K562 (cell line): ENCODE results near the gene CHD3. TPM values are rescaled to one million over a fixed set of nuclear protein-coding genes. Genes with fewer than 3 reads are reported as not detected.

Experiments used
- EZH2 ChIP-seq: IDR thresholded peaks from 2 replicates; pipeline ENCODE4 v1.6.1; 2012; ENCODE audit warnings: low read depth, mild to moderate bottlenecking, inconsistent platforms, low read length, borderline replicate concordance
- HDGF ChIP-seq: fragments of 450-650 bp; IDR thresholded peaks from 2 replicates; pipeline ENCODE4 v1.6.1; 2016
- HNRNPLL ChIP-seq: fragments of 200-400 bp; formaldehyde crosslinking; IDR thresholded peaks from 2 replicates; pipeline ENCODE4 v1.6.1; 2017; ENCODE audit warnings: low read length, low read depth, mild to moderate bottlenecking; ENCODE audit not compliant: poor library complexity, severe bottlenecking
- HNRNPUL1 ChIP-seq: fragments of 200-400 bp; formaldehyde crosslinking; IDR thresholded peaks from 2 replicates; pipeline ENCODE4 v1.6.1; 2017; ENCODE audit warnings: low read length
- MCM2 ChIP-seq: fragments of 450-650 bp; IDR thresholded peaks from 2 replicates; pipeline ENCODE4 v1.6.1; 2017; ENCODE audit warnings: low read depth, mild to moderate bottlenecking
- NCOA4 ChIP-seq: fragments of 450-650 bp; IDR thresholded peaks from 2 replicates; pipeline ENCODE4 v1.6.1; 2018; ENCODE audit warnings: mild to moderate bottlenecking; ENCODE audit not compliant: partially characterized antibody
- NR2C2 ChIP-seq, 2 experiments: fragments of 200-800 bp in 1 of 2; sonication (Bioruptor generic) in 1 of 2; sonication (generic) in 1 of 2; formaldehyde crosslinking in 1 of 2; IDR thresholded peaks; 2 replicates each; pipeline versions ENCODE4 v1.6.1 to v1.8.0; 2016 to 2022; ENCODE audit warnings: mild to moderate bottlenecking in 1 of 2, missing compliant biosample characterization in 1 of 2, missing genetic modification characterization in 1 of 2, missing genetic modification reagents in 1 of 2
- PHB ChIP-seq: fragments of 250-450 bp; sonication (Bioruptor Pico); IDR thresholded peaks from 2 replicates; pipeline ENCODE4 v1.5.0; 2021
- RBM14 ChIP-seq: fragments of 200-400 bp; formaldehyde crosslinking; IDR thresholded peaks from 2 replicates; pipeline ENCODE4 v1.6.1; 2018; ENCODE audit warnings: low read depth, mild to moderate bottlenecking, low read length, moderate library complexity, borderline replicate concordance; ENCODE audit not compliant: insufficient read depth
- RBM25 ChIP-seq: fragments of 200-400 bp; formaldehyde crosslinking; IDR thresholded peaks from 2 replicates; pipeline ENCODE4 v1.6.1; 2018; ENCODE audit warnings: low read length, low read depth, moderate library complexity; ENCODE audit not compliant: severe bottlenecking
- RFX5 ChIP-seq: IDR thresholded peaks from 2 replicates; pipeline ENCODE4 v1.6.1; 2011; ENCODE audit warnings: low read depth, mild to moderate bottlenecking, improper control_type of control experiment, low read length
- RHOXF2B ChIP-seq: fragments of 250-450 bp; sonication (Bioruptor Pico); conservative IDR thresholded peaks from 2 replicates; pipeline ENCODE4 v1.5.1; 2021
- SIRT6 ChIP-seq: IDR thresholded peaks from one replicate; pipeline ENCODE4 v1.6.1; 2012; ENCODE audit warnings: low read depth, mild to moderate bottlenecking, control low read depth, inconsistent platforms, low read length, moderate library complexity
- U2AF2 ChIP-seq: fragments of 200-400 bp; formaldehyde crosslinking; optimal IDR thresholded peaks from 2 replicates; pipeline ENCODE3; 2017; ENCODE audit warnings: low read depth, mild to moderate bottlenecking, low read length
- ZBTB2 ChIP-seq: fragments of 450-650 bp; IDR thresholded peaks from 2 replicates; pipeline ENCODE4 v1.6.1; 2016; ENCODE audit warnings: antibody characterized with exemption
- ZC3H11A ChIP-seq: IDR thresholded peaks from 2 replicates; pipeline ENCODE4 v1.6.1; 2012; ENCODE audit warnings: low read depth, low read length, improper control_type of control experiment
- ZNF347 ChIP-seq: fragments of 450-650 bp; formaldehyde crosslinking; IDR thresholded peaks from 2 replicates; pipeline ENCODE4 v1.4.0; 2020; ENCODE audit warnings: low read depth, mild to moderate bottlenecking, moderate library complexity
- ZNF717 ChIP-seq: fragments of 250-450 bp; sonication (Bioruptor Pico); IDR thresholded peaks from 2 replicates; pipeline ENCODE4 v1.5.0; 2021
- ZNF79 ChIP-seq: fragments of 250-450 bp; sonication (Bioruptor Pico); IDR thresholded peaks from 2 replicates; pipeline ENCODE4 v1.4.0; 2020; ENCODE audit warnings: low read depth, mild to moderate bottlenecking, moderate library complexity
- ZSCAN29 ChIP-seq: fragments of 450-650 bp; IDR thresholded peaks from 2 replicates; pipeline ENCODE4 v1.6.1; 2017
- polyA plus RNA-seq, 8 experiments: library from polyadenylated mRNA; depleted of rRNA in 4 of 8; stranded (reverse) in 5 of 8; unstranded in 3 of 8; fragments of >200 nt; fragmentation: Nextera tagmentation in 2 of 8; fragmentation: Illumina TruSeq in 1 of 8; extraction: Ambion mirVana in 2 of 8; extraction: Trizol in 1 of 8; gene quantifications; 2 replicates each; pipeline versions ENCODE4 v1.2.1 to v1.2.3, GENCODE V29; 2011 to 2014; ENCODE audit warnings: inconsistent platforms in 1 of 8, missing spikeins in 1 of 8
- total RNA-seq, 7 experiments: library from RNA; depleted of rRNA in 6 of 7; stranded (reverse); fragments of >200 nt in 6 of 7; fragmentation: Illumina TruSeq in 2 of 7; extraction: Trizol in 2 of 7; gene quantifications; 2 replicates each; pipeline versions ENCODE4 v1.2.1 to v1.2.3, GENCODE V29; 2011 to 2021; ENCODE audit warnings: low replicate concordance in 1 of 7
- TF ChIP-seq, protein P1 (sequence below): fragments of 450-650 bp; formaldehyde crosslinking; IDR thresholded peaks from 2 replicates; pipeline ENCODE4 v1.4.0; 2020; ENCODE audit warnings: mild to moderate bottlenecking
- TF ChIP-seq, protein P2 (sequence below): fragments of 250-450 bp; sonication (Bioruptor Pico); IDR thresholded peaks from 2 replicates; pipeline ENCODE4 v1.4.0; 2020
- TF ChIP-seq, protein P3 (sequence below): fragments of 250-450 bp; sonication (Bioruptor Pico); IDR thresholded peaks from 2 replicates; pipeline ENCODE4 v1.5.0; 2021; ENCODE audit warnings: mild to moderate bottlenecking, moderate library complexity

CHD3 gene
- total and polyA plus RNA-seq, 9 of the 15 experiments (the other 6 are each of a cell fraction or from before 2014, with no cell fraction given) = 0.39 to 38.2 (median 21.2) TPM

- TF ChIP-seq NR2C2 (CRISPR knock-in tag; IDR thresholded peaks at IDR 0.05) (peak; percentile 81; the same call in 1 of the 2 replicates), NR2C2 (tag; IDR thresholded peaks at IDR 0.05) (peak; percentile 61), MCM2 (no peak), RHOXF2B (CRISPR knock-in tag) (no peak), ZBTB2 (no peak), HDGF (no peak), ZNF347 (CRISPR knock-in tag) (no peak), PHB (CRISPR knock-in tag) (no peak), RFX5 (no peak), U2AF2 (no peak), RBM14 (no peak), ZNF717 (CRISPR knock-in tag) (no peak), ZNF79 (CRISPR knock-in tag) (no peak), ZSCAN29 (no peak), EZH2 (no peak), RBM25 (no peak), HNRNPUL1 (no peak), NCOA4 (no peak), SIRT6 (no peak), ZC3H11A (no peak), HNRNPLL (no peak)
- TF ChIP-seq, protein P1, sequence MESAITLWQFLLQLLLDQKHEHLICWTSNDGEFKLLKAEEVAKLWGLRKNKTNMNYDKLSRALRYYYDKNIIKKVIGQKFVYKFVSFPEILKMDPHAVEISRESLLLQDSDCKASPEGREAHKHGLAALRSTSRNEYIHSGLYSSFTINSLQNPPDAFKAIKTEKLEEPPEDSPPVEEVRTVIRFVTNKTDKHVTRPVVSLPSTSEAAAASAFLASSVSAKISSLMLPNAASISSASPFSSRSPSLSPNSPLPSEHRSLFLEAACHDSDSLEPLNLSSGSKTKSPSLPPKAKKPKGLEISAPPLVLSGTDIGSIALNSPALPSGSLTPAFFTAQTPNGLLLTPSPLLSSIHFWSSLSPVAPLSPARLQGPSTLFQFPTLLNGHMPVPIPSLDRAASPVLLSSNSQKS (CRISPR knock-in tag) = no peak
- TF ChIP-seq, protein P2, sequence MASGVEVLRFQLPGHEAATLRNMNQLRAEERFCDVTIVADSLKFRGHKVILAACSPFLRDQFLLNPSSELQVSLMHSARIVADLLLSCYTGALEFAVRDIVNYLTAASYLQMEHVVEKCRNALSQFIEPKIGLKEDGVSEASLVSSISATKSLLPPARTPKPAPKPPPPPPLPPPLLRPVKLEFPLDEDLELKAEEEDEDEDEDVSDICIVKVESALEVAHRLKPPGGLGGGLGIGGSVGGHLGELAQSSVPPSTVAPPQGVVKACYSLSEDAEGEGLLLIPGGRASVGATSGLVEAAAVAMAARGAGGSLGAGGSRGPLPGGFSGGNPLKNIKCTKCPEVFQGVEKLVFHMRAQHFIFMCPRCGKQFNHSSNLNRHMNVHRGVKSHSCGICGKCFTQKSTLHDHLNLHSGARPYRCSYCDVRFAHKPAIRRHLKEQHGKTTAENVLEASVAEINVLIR = no peak
- TF ChIP-seq, protein P3, sequence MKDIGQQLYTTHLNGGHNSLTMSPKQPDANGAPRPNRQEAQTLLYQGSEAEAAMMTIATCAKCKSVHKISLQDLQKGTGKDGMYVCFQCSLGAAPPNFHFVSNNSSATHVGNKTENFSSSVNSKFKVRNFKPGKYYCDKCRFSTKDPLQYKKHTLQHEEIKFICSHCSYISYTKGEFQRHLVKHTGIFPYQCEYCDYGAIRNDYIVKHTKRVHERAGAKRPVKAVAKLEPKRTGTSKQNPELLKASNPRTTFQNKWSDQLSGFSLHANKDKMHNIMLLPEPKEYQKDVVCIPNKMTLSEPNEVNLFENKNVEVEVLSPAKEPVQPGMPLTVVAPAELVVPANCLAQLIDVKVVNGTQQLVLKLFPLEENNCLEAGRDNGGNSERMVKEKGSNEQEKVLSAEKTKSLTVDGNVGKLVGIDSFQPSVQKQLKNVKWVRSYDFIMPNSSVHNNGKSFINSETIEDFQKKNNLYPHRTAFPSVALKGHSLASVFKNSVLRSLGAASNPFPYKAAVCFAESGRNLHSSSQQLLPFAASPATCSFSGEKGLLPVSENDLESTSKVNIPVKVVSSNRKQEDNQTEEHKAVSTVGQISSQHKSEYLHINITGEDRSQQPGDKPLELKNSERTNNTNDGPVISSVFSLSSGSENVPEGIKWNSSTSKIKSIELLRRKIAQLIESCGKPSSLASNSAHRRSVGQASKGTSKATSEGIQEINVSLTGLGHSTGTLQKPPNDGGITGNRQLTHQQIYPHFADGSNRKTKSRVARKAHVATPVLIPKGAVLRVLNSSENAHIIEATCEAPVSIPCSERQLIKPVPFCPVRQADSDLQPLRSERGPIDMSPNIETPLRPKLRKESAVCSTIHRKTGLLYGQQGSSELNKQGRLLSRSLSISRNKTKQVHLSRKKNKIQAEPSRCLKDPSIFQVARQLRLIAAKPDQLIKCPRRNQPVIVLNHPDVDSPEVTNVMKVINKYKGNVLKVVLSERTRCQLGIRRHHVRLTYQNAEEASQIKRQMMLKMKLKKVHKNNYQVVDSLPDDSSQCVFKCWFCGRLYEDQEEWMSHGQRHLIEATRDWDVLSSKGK (CRISPR knock-in tag) = no peak
Measured at GRCh38 chr17:7915611-7916384, 27.2 kb downstream of the CHD3 start, which contains the start of gene RNF227 (continued).
